NB4 (cell line): ENCODE measurements around the gene CEACAM21.

Source experiments
- CTCF ChIP-seq: IDR thresholded peaks from one replicate; pipeline ENCODE4 v1.5.1; 2012; ENCODE audit warnings: low read depth, low read length
- MAX ChIP-seq: IDR thresholded peaks from 2 replicates; pipeline ENCODE4 v1.6.1; 2011; ENCODE audit warnings: low read depth, low read length
- MYC ChIP-seq: IDR thresholded peaks from 2 replicates; pipeline ENCODE4 v1.6.1; 2011; ENCODE audit warnings: low read depth, low read length
- POLR2A ChIP-seq: IDR thresholded peaks from 2 replicates; pipeline ENCODE4 v1.6.1; 2011; ENCODE audit warnings: mild to moderate bottlenecking; ENCODE audit not compliant: insufficient read length; ENCODE audit errors: extremely low read depth

GRCh38 chr19:41541990-41542584, 33.9 kb upstream of the CEACAM21 start:
- TF ChIP-seq CTCF: peak; percentile 54
- no peak for TF ChIP-seq POLR2A
- TF ChIP-seq MAX: no peak
- no peak for TF ChIP-seq MYC
